Activated T-cell treated with anti-CD3 and anti-CD28 coated beads for 4 hours (primary cell): ENCODE measurements around the gene SSBP3.
"Not testable (repeated sequence)": the region's sequence is repeated elsewhere in the genome, so short reads cannot be mapped to it uniquely, and the experiment has no call there.

Experiments
- DNase-seq: peaks from one replicate; pipeline ENCODE4 v3.0.0-alpha.2; 2020

Gene SSBP3

GRCh38 chr1:54347955-54348699 lies 58.1 kb downstream of the SSBP3 start:
- DNase-seq = no peak

- no peak for DNase-seq
Measured at GRCh38 chr1:54347261-54347954, 58.8 kb downstream of the SSBP3 start.

GRCh38 chr1:54345548-54345947 lies 60.6 kb downstream of the SSBP3 start:
- not testable (repeated sequence) for DNase-seq

GRCh38 chr1:54345116-54345515 lies 61.1 kb downstream of the SSBP3 start:
- DNase-seq = no peak

- no peak for DNase-seq
Measured at GRCh38 chr1:54342742-54343687, 63.2 kb downstream of the SSBP3 start.

GRCh38 chr1:54342288-54342687 lies 63.9 kb downstream of the SSBP3 start:
- DNase-seq = no peak

GRCh38 chr1:54341763-54342162 lies 64.4 kb downstream of the SSBP3 start:
- no peak for DNase-seq

- no peak for DNase-seq
Measured at GRCh38 chr1:54340878-54341277, 65.3 kb downstream of the SSBP3 start.

GRCh38 chr1:54340434-54340833 lies 65.8 kb downstream of the SSBP3 start:
- DNase-seq = no peak

GRCh38 chr1:54339126-54339525 lies 67.1 kb downstream of the SSBP3 start:
- DNase-seq = no peak

GRCh38 chr1:54338464-54338863 lies 67.7 kb downstream of the SSBP3 start:
- DNase-seq = no peak

- DNase-seq = no peak
Measured at GRCh38 chr1:54337928-54338327, 68.3 kb downstream of the SSBP3 start.

GRCh38 chr1:54337034-54337433 lies 69.2 kb downstream of the SSBP3 start:
- DNase-seq = no peak

- no peak for DNase-seq
Measured at GRCh38 chr1:54336116-54336515, 70.1 kb downstream of the SSBP3 start.

- no peak for DNase-seq
Measured at GRCh38 chr1:54335755-54336108, 70.5 kb downstream of the SSBP3 start.

GRCh38 chr1:54335011-54335754 lies 71.0 kb downstream of the SSBP3 start:
- DNase-seq = no peak

- DNase-seq = no peak
Measured at GRCh38 chr1:54332781-54333585, 73.2 kb downstream of the SSBP3 start.

GRCh38 chr1:54331843-54332463 lies 74.2 kb downstream of the SSBP3 start:
- no peak for DNase-seq

- no peak for DNase-seq
Measured at GRCh38 chr1:54331091-54331772, 75.0 kb downstream of the SSBP3 start.

GRCh38 chr1:54329312-54330003 lies 76.7 kb downstream of the SSBP3 start:
- DNase-seq = no peak
